Measurements from ENCODE around the gene VASP. TPM values are rescaled to one million over a fixed set of nuclear protein-coding genes. Genes with fewer than 3 reads are reported as not detected.
A peak's percentile ranks its signal among the peaks of the same experiment; 100 is the strongest.

The VASP gene
- total and polyA plus RNA-seq, 2 of the 4 experiments (the other 2 are of a cell fraction), result 61.1 to 88.8 TPM

DNA sequence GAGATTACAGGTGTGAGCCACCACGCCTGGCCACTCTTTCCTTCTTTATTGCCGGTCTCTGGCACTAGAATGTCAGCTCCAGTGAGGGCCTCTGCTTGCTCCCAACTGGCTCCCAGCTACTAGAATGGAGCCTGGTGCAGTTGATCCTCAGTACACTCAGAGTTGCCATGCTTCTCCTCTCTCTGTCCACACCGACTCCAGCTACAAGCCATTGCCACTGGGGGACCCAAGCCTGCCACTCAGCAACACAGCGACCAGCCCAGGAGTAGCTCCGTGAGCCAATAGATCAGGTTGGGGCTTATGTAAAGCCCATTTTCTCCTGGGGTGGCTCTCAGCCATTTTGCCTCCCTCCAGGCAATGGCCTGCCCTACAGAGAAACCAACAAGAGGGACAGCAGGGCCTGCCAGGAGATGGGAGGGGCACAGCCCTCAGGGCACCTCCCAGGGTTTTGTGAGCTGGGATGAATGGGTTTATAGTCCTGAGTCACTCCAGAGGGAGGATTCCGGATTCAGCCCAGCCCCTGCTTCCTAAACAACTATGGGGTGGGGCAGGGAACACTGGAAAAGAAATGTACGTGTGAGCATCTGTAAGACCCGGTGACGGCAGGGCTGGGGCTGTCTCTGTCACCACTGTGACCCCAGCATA lies 40.8 kb downstream of the VASP start:
- ChIA-PET POLR2A (ENCODE audit: unreplicated experiment) (no interaction called here), CTCF (no interaction called here)
- H2AFZ ChIP-seq (replicated peaks; ENCODE audit: low read length, poor library complexity), result no peak overlapping the region
- H3K23ac ChIP-seq (ENCODE audit: low read depth, low read length), result no peak overlapping the region
- no peak overlapping the region for H3K9ac ChIP-seq (ENCODE audit: low read depth, low read length)
- H2BK15ac ChIP-seq (ENCODE audit: low read depth, low read length), result no peak overlapping the region
- H3K79me1 ChIP-seq (ENCODE audit: low read depth in 1 of 2, low read length in 2 of 2), result peaks cover 0 to under 1% of the 10 kb centered on the region in 2 experiments; a peak in 2 of 4 replicates
- intact Hi-C loops (cut with micrococcal nuclease), result no loop called here
- no peak overlapping the region for H4K8ac ChIP-seq (ENCODE audit: low read depth in 2 of 2, low read length in 2 of 2)
- TF ChIP-seq SMC3 (IDR thresholded peaks at IDR 0.05; ENCODE audit: low read depth, low read length) (no peak), FOS (IDR thresholded peaks at IDR 0.05; ENCODE audit: low read depth, low read length) (no peak), RFX5 (IDR thresholded peaks at IDR 0.05; ENCODE audit: low read depth, low read length) (no peak), CEBPB (IDR thresholded peaks at IDR 0.05; ENCODE audit: low read depth, low read length) (no peak), MXI1 (IDR thresholded peaks at IDR 0.05; ENCODE audit: borderline replicate concordance, low read depth, low read length) (no peak), NFE2L2 (IDR thresholded peaks at IDR 0.05; ENCODE audit: low read depth, low read length) (no peak), POLR2A (IDR thresholded peaks at IDR 0.05; ENCODE audit: low read depth, low read length) (no peak), BHLHE40 (IDR thresholded peaks at IDR 0.05; ENCODE audit: low read depth, low read length) (no peak), MAZ (IDR thresholded peaks at IDR 0.05; ENCODE audit: borderline replicate concordance, low read depth, low read length) (no peak), RAD21 (IDR thresholded peaks at IDR 0.05; ENCODE audit: low read length) (no peak), RCOR1 (IDR thresholded peaks at IDR 0.05; ENCODE audit: insufficient replicate concordance, low read length) (no peak), CHD1 (IDR thresholded peaks at IDR 0.05; ENCODE audit: low read depth, low read length) (no peak)
- TF ChIP-seq, protein P1, sequence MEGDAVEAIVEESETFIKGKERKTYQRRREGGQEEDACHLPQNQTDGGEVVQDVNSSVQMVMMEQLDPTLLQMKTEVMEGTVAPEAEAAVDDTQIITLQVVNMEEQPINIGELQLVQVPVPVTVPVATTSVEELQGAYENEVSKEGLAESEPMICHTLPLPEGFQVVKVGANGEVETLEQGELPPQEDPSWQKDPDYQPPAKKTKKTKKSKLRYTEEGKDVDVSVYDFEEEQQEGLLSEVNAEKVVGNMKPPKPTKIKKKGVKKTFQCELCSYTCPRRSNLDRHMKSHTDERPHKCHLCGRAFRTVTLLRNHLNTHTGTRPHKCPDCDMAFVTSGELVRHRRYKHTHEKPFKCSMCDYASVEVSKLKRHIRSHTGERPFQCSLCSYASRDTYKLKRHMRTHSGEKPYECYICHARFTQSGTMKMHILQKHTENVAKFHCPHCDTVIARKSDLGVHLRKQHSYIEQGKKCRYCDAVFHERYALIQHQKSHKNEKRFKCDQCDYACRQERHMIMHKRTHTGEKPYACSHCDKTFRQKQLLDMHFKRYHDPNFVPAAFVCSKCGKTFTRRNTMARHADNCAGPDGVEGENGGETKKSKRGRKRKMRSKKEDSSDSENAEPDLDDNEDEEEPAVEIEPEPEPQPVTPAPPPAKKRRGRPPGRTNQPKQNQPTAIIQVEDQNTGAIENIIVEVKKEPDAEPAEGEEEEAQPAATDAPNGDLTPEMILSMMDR (conservative IDR thresholded peaks at IDR 0.05; ENCODE audit: low read depth, low read length), result no peak
- TF ChIP-seq, protein P2, sequence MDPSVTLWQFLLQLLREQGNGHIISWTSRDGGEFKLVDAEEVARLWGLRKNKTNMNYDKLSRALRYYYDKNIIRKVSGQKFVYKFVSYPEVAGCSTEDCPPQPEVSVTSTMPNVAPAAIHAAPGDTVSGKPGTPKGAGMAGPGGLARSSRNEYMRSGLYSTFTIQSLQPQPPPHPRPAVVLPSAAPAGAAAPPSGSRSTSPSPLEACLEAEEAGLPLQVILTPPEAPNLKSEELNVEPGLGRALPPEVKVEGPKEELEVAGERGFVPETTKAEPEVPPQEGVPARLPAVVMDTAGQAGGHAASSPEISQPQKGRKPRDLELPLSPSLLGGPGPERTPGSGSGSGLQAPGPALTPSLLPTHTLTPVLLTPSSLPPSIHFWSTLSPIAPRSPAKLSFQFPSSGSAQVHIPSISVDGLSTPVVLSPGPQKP (IDR thresholded peaks at IDR 0.05; ENCODE audit: borderline replicate concordance, low read depth, low read length), result no peak
- no peaks in the 10 kb centered on the region for H3K9me1 ChIP-seq (ENCODE audit: insufficient read depth, low read length)
- H3K14ac ChIP-seq (replicated peaks; ENCODE audit: low read depth, low read length), result no peak overlapping the region
- peaks cover 3% of the 10 kb centered on the region for H3K36me3 ChIP-seq (ENCODE audit: control insufficient read depth, insufficient read depth, low read length)
- no peak overlapping the region for H3K4ac ChIP-seq (ENCODE audit: low read depth, low read length)
- no peaks in the 10 kb centered on the region for H4K20me1 ChIP-seq (ENCODE audit: insufficient read depth, low read length)
- no peak overlapping the region for H3K4me2 ChIP-seq (ENCODE audit: low read depth, low read length)
- no peak overlapping the region for H3K18ac ChIP-seq (ENCODE audit: low read depth, low read length)
- H3K4me1 ChIP-seq (ENCODE audit: control insufficient read depth, insufficient read depth, low read length), result 0 out of 2 replicates have a peak, but pooled peaks cover 2% of the 10 kb centered on the region
- no peaks in the 10 kb centered on the region for H3K9me3 ChIP-seq (ENCODE audit: control insufficient read depth, insufficient read depth, low read length)
- DNase-seq, result peak; percentile 18
- H2BK120ac ChIP-seq (ENCODE audit: low read depth, low read length), result no peak overlapping the region
- H3K27ac ChIP-seq (ENCODE audit: insufficient read depth, low read length), result no peak overlapping the region
- in situ Hi-C loops (cut with MboI; ENCODE audit: low sequenced_read_pairs), result no loop called here
- H2BK20ac ChIP-seq (ENCODE audit: low read depth, low read length), result no peak overlapping the region
- WGBS, 2 experiments (ENCODE audit: extremely low coverage in 2 of 2, insufficient read length in 1 of 2), result 96% methylated on average over 3 of the region's 9 CpGs; no CpG with 5 or more reads in 1 of the 2 experiments
- H3K4me3 ChIP-seq (ENCODE audit: insufficient read depth, low read depth, low read length), result no peak overlapping the region
- H2AK5ac ChIP-seq (ENCODE audit: low read depth, low read length), result no peak overlapping the region
- no peak overlapping the region for H4K5ac ChIP-seq (ENCODE audit: low read depth, low read length)
- H2BK5ac ChIP-seq (ENCODE audit: low read depth, low read length, poor library complexity, severe bottlenecking), result no peak overlapping the region
- no peaks in the 10 kb centered on the region for H3K27me3 ChIP-seq (ENCODE audit: control insufficient read depth, insufficient read depth, low read length)
- dilution Hi-C loops (cut with HindIII; ENCODE audit: low sequenced_read_pairs, unreplicated experiment), result no loop called here
- no peak overlapping the region for H3K56ac ChIP-seq (ENCODE audit: extremely low read depth, insufficient read depth, low read length)
- 0 out of 2 replicates have a peak, but pooled peaks have one; percentile 48 for ATAC-seq (ENCODE audit: low read depth)
- no peak overlapping the region for H4K91ac ChIP-seq (ENCODE audit: insufficient read depth, low read depth, low read length)
- BruUV-seq (replicated peaks), result no TSS peak
- H2AK9ac ChIP-seq (replicated peaks; ENCODE audit: low read depth, low read length, poor library complexity), result peak overlapping the region; percentile 95

Data from IMR-90 (cell line).